ENCODE measurements around the gene AGRP.

AGRP gene

DNA sequence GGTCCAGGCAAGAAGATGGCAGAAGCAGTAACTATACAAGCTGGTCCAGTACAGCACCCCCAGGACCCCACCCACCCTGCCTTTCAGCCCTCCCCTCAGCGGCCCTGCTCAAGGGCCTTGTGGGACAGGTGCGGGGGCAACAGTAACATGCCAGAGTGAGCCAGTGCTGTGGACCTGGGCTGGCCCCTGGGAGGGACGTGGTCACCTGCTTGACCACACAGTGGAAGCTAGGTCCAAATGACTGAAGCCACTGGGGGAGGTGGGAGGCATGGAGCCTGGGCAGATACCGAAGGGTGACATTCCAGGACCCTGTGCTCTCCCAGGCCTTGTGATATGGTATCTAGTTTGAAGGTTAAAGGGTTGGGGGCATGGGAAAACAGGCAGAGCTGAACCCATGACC is 19.7 kb downstream of the AGRP start:
- Histone ChIP-seq H3K27ac (peak overlapping the region; percentile 5), H3K9me3 (no peaks in the 10 kb centered on the region)

GRCh38 chr16:67463059-67463458 is 20.3 kb downstream of the AGRP start:
- no peak for TF ChIP-seq CTCF (IDR thresholded peaks at IDR 0.05)
- H3K4me3 ChIP-seq (ENCODE audit: low read depth in 1 of 2, low read length in 1 of 2) = no peak overlapping the region
- H3K9me3 ChIP-seq = no peaks in the 10 kb centered on the region
- no peaks in the 10 kb centered on the region for H3K27me3 ChIP-seq
- peaks cover 35 to 50% of the 10 kb centered on the region in 2 experiments for H3K4me1 ChIP-seq (ENCODE audit: control insufficient read depth in 1 of 2, insufficient read depth in 1 of 2, low read depth in 1 of 2, low read length in 1 of 2)
- peaks cover 71% of the 10 kb centered on the region for H3K36me3 ChIP-seq
- no peak overlapping the region for H3K27ac ChIP-seq

More for the DNA sequence above, 19.7 kb downstream of the AGRP start:
- Histone ChIP-seq H3K4me3 (ENCODE audit: low read depth in 1 of 2, low read length in 1 of 2) (no peak overlapping the region), H3K27me3 (no peaks in the 10 kb centered on the region), H3K36me3 (peaks cover 64% of the 10 kb centered on the region), H3K4me1 (ENCODE audit: control insufficient read depth in 1 of 2, insufficient read depth in 1 of 2, low read depth in 1 of 2, low read length in 1 of 2) (peaks cover 41 to 56% of the 10 kb centered on the region in 2 experiments)
- TF ChIP-seq CTCF (IDR thresholded peaks at IDR 0.05) = no peak

- H3K36me3 ChIP-seq = peaks cover 79% of the 10 kb centered on the region
- H3K4me1 ChIP-seq (ENCODE audit: control insufficient read depth in 1 of 2, insufficient read depth in 1 of 2, low read depth in 1 of 2, low read length in 1 of 2) = peaks cover 27 to 42% of the 10 kb centered on the region in 2 experiments
- H3K27ac ChIP-seq = no peak overlapping the region
- H3K27me3 ChIP-seq = no peaks in the 10 kb centered on the region
- no peak for TF ChIP-seq CTCF (IDR thresholded peaks at IDR 0.05)
- H3K9me3 ChIP-seq = no peaks in the 10 kb centered on the region
- H3K4me3 ChIP-seq (ENCODE audit: low read depth in 1 of 2, low read length in 1 of 2) = no peak overlapping the region
These were observed 21.1 kb downstream of the AGRP start for GRCh38 chr16:67462279-67462655.

- H3K36me3 ChIP-seq = peaks cover 84% of the 10 kb centered on the region
- peaks cover 22 to 37% of the 10 kb centered on the region in 2 experiments for H3K4me1 ChIP-seq (ENCODE audit: control insufficient read depth in 1 of 2, insufficient read depth in 1 of 2, low read depth in 1 of 2, low read length in 1 of 2)
These were observed 21.6 kb downstream of the AGRP start for GRCh38 chr16:67461600-67462278.

GRCh38 chr16:67460961-67461360 is 22.4 kb downstream of the AGRP start:
- TF ChIP-seq CTCF (IDR thresholded peaks at IDR 0.05) = no peak
- Histone ChIP-seq H3K27me3 (no peaks in the 10 kb centered on the region), H3K27ac (peak overlapping the region; percentile 29), H3K4me1 (ENCODE audit: control insufficient read depth in 1 of 2, insufficient read depth in 1 of 2, low read depth in 1 of 2, low read length in 1 of 2) (peaks cover 18 to 33% of the 10 kb centered on the region in 2 experiments), H3K9me3 (no peaks in the 10 kb centered on the region), H3K4me3 (ENCODE audit: low read depth in 1 of 2, low read length in 1 of 2) (no peak overlapping the region), H3K36me3 (peaks cover 90% of the 10 kb centered on the region)

More at GRCh38 chr16:67461600-67462278, 21.6 kb downstream of the AGRP start:
- TF ChIP-seq CTCF (IDR thresholded peaks at IDR 0.05) = no peak
- no peak overlapping the region for H3K4me3 ChIP-seq (ENCODE audit: low read depth in 1 of 2, low read length in 1 of 2)
- H3K9me3 ChIP-seq = no peaks in the 10 kb centered on the region
- no peaks in the 10 kb centered on the region for H3K27me3 ChIP-seq
- no peak overlapping the region for H3K27ac ChIP-seq
